Neural progenitor cell (in vitro differentiated cells): ENCODE results near the gene DRAP1.

Source experiments
- CTCF ChIP-seq: fragments of 200-600 bp; sonication (generic); IDR thresholded peaks from 2 replicates; pipeline ENCODE4 v1.5.1; 2017; ENCODE audit warnings: antibody characterized with exemption, mild to moderate bottlenecking
- EZH2 ChIP-seq: fragments of 200-600 bp; sonication (generic); IDR thresholded peaks from 2 replicates; pipeline ENCODE4 v1.6.1; 2017; ENCODE audit warnings: antibody characterized with exemption, mild to moderate bottlenecking, moderate library complexity
- EZH2phosphoT487 ChIP-seq: fragments of 200-600 bp; sonication (generic); IDR thresholded peaks from 2 replicates; pipeline ENCODE4 v1.6.1; 2017; ENCODE audit warnings: antibody characterized with exemption

- TF ChIP-seq CTCF (no peak), EZH2 (no peak), EZH2phosphoT487 (no peak)
Measured at GRCh38 chr11:65921033-65921555, 1.9 kb downstream of the DRAP1 start.
